ENCODE data around the gene BABAM1. TPM values are rescaled to one million over a fixed set of nuclear protein-coding genes. Genes with fewer than 3 reads are reported as not detected.

BABAM1 gene
- total RNA-seq, result 131 and 138 TPM in 2 replicates

GRCh38 chr19:17266975-17267788, at the start of gene BABAM1:
BABAM1 (plus strand) TSS chr19:17267443; CDS start chr19:17268807, 1,364 bp downstream.

DNA sequence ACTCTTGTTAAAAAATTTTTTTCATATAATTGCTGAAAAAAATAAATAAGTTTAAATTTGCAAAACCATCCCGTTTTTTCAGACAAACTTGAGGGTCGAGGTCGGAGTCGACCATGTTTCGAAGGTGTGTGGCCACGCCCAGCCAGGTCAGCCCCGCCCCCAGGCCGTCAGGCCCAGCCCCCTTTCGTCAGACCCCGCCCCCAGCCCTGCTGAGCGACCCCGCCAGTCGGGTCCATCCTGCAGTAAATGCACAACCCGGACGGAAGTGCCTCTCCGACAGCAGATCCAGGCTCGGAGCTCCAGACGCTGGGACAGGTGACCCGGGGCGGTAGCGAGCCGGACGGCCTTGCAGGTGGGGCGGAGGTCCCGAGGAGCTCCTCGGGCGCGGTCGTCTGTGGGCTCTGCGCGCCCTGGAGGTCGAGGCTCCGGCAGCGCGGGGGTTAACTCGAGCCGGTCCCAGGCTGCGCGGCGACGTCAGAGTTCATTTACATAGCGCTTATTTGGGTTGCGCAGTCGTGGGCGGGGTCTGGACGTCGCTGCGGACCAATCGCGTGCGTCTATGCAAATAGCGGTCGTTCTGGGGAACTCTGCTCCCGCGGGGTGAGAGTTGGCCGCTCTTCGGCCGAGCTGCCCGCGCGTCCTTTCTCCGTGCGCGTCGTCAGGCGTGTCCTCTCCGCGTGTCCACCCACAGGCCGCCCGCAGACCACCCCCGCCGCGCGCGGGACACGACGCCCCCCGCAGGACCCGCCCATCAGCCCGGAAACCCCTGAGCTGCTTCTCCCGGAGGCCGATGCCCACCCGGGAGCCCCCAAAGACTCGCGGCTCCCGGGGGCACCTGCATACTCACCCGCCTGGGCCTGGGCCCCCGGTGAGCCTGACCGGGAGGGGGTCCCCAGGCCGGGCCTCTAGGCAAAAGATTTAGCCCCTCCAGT, 41.0 kb upstream of the BABAM1 start, which contains the start of gene OCEL1:
Gene OCEL1, plus strand, starts transcription at position 225 of the 932 bp plus-strand sequence. Its CDS starts 22 bp downstream, at position 247.

GRCh38 chr19:17245535-17245984, 21.7 kb upstream of the BABAM1 start, which contains the start of gene NR2F6:
NR2F6 (minus strand) TSS chr19:17245919; CDS start chr19:17245220, 699 bp downstream.

DNA sequence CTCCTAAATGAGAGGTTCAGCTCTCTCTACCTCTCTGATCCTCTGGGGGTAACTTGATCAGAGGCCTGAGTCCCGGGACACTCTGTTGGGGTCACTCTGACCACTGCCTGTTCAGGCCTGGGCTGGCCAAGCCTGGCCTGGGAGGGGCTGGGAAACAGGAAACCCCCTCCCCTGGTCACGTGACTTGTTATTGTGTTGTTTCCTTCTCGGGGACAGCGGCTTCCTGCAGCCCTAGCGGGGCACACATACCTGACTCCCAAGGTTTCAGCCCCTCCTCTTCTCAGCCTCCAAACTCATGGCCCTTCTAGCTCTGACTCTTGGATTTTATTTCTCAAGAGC, 2.6 kb upstream of the BABAM1 start, which contains the start of gene USHBP1:
Gene USHBP1, minus strand, starts transcription at position 105 of the 339 bp plus-strand sequence. CDS start 446 bp downstream, outside the sequence.

GRCh38 chr19:17281391-17282304, 14.4 kb downstream of the BABAM1 start, which contains the start of gene ANKLE1:
ANKLE1 (plus strand) TSS chr19:17281901; CDS start chr19:17281921, 20 bp downstream.

GRCh38 chr19:17303167-17303939, 36.1 kb downstream of the BABAM1 start, which contains the start of gene ABHD8:
ABHD8 (minus strand) TSS chr19:17303425; CDS start chr19:17301616, 1,809 bp downstream.

GRCh38 chr19:17305517-17306284, 38.5 kb downstream of the BABAM1 start, which contains the start of gene MRPL34:
MRPL34 (plus strand) TSS chr19:17305872; CDS start chr19:17305893, 21 bp downstream.

DNA sequence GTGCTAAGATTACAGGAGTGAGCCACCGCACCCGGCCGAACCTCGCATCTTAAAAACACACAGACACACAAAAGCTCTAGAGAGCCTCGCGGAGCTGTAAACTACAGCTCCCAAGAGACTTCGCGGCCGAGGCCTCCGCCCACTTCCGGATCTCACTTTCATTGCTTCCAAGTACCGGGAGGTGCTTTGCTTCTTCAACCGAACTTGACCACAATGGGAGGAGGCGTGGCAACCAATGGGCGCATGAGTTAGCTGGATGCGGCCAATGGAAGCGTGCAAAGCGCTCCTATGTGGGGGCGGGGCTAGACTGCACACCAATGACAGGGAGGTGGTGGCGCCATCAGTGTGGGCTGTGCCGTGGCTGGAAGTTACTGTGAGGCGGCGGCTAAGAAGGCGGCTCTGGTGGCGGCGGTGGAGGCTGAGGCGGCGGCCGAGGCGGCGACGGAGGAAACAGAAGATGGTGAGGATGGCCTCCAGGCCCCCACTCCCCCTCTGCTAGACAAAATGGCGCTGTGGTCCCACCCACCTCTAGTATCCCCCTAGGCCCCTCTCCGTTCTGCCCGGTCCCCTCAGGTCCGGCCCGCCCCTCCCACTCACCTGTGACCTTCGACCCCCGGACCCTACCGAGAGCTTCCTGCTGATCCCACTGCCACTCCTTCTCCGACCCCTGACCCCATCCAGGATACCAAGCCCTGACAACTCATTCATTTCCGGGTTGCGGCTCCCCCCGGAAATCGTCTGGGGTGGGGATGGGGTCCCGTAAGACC, 42.1 kb downstream of the BABAM1 start, which contains the start of gene DDA1:
Gene DDA1, plus strand, starts transcription at position 366 of the 767 bp plus-strand sequence. Its CDS starts 92 bp downstream, at position 458.

Other genes starting within 250 kb of the BABAM1 start
- 0.71 and 2.6 TPM in 2 replicates for gene CPAMD8, start 240.6 kb upstream of the BABAM1 start, total RNA-seq
- 7.5 and 10.8 TPM in 2 replicates for gene HAUS8, start 192.0 kb upstream of the BABAM1 start, total RNA-seq
- 48.7 and 66.0 TPM in 2 replicates for gene MYO9B, start 191.7 kb upstream of the BABAM1 start, total RNA-seq
- gene USE1, start 52.1 kb upstream of the BABAM1 start, total RNA-seq, result 13.6 and 25.4 TPM in 2 replicates
- gene OCEL1, start 41.2 kb upstream of the BABAM1 start, total RNA-seq, result 6.6 and 9.0 TPM in 2 replicates
- gene NR2F6, start 21.5 kb upstream of the BABAM1 start, total RNA-seq, result 73.4 and 98.0 TPM in 2 replicates
- not detected in 2 replicates for gene USHBP1, start 2.7 kb upstream of the BABAM1 start, total RNA-seq
- gene ANKLE1, start 14.5 kb downstream of the BABAM1 start, total RNA-seq, result under 0.01 and 0.29 TPM in 2 replicates
- 20.2 TPM in 2 replicates for gene ABHD8, start 36.0 kb downstream of the BABAM1 start, total RNA-seq
- 101 and 111 TPM in 2 replicates for gene MRPL34, start 38.4 kb downstream of the BABAM1 start, total RNA-seq
- gene DDA1, start 42.1 kb downstream of the BABAM1 start, total RNA-seq, result 49.0 and 67.9 TPM in 2 replicates
- gene ANO8, start 67.4 kb downstream of the BABAM1 start, total RNA-seq, result 2.3 and 3.7 TPM in 2 replicates
- 12.9 and 26.5 TPM in 2 replicates for gene GTPBP3, start 70.1 kb downstream of the BABAM1 start, total RNA-seq
- gene PLVAP, start 109.9 kb downstream of the BABAM1 start, total RNA-seq, result not detected in 2 replicates
- gene CCDC194, start 126.8 kb downstream of the BABAM1 start, total RNA-seq, result not detected in 2 replicates
- 0.86 and 5.7 TPM in 2 replicates for gene BST2, start 138.2 kb downstream of the BABAM1 start, total RNA-seq
- gene MVB12A, start 152.6 kb downstream of the BABAM1 start, total RNA-seq, result 143 and 159 TPM in 2 replicates
- gene TMEM221, start 181.2 kb downstream of the BABAM1 start, total RNA-seq, result not detected in 2 replicates
- gene NXNL1, start 193.5 kb downstream of the BABAM1 start, total RNA-seq, result not detected in 2 replicates
- gene SLC27A1, start 203.1 kb downstream of the BABAM1 start, total RNA-seq, result 10.1 and 12.2 TPM in 2 replicates
- 79.6 and 89.1 TPM in 2 replicates for gene PGLS, start 244.2 kb downstream of the BABAM1 start, total RNA-seq